ENCODE data around the gene FARSA.

The FARSA gene

GRCh38 chr19:12872941-12873890 is 60.3 kb downstream of the FARSA start:
- H3K4me3 ChIP-seq (ENCODE audit: low read depth in 1 of 2, low read length in 2 of 2), result peak overlapping the region; percentile 21 to 40
- no peaks in the 10 kb centered on the region for H3K9me3 ChIP-seq (ENCODE audit: control insufficient read depth in 1 of 2, low read length in 2 of 2)
- no peaks in the 10 kb centered on the region for H3K4me1 ChIP-seq (ENCODE audit: control insufficient read depth in 1 of 2, insufficient read depth in 2 of 2, low read length in 2 of 2)
- peaks cover 0 to 32% of the 10 kb centered on the region in 2 donors for H3K36me3 ChIP-seq (ENCODE audit: control insufficient read depth in 1 of 2, insufficient read depth in 2 of 2, low read length in 2 of 2)
- H3K27me3 ChIP-seq (ENCODE audit: low read depth, low read length), result no peaks in the 10 kb centered on the region
- H3K27ac ChIP-seq (ENCODE audit: low read length), result no peak overlapping the region

Data from muscle layer of duodenum (tissue), 2 donors.